Large intestine (tissue), 3 donors: ENCODE data around the gene TBKBP1. TPM values are rescaled to one million over a fixed set of nuclear protein-coding genes. Genes with fewer than 3 reads are reported as not detected.

ENCODE experiments used
- DNase-seq, 2 donors: peaks; one replicate each; pipeline versions ENCODE4 v3.0.0 to v3.0.0-alpha.2; 2013
- H3K27ac ChIP-seq: one replicate; pipeline ENCODE4 v1.5.1; 2013; ENCODE audit warnings: low read length
- H3K27me3 ChIP-seq: 2 replicates; pipeline ENCODE4 v1.6.1; 2013; ENCODE audit warnings: low read length; ENCODE audit not compliant: control insufficient read depth, insufficient read depth
- H3K36me3 ChIP-seq: 2 replicates; pipeline ENCODE4 v1.6.1; 2013; ENCODE audit warnings: low read length; ENCODE audit not compliant: control insufficient read depth, insufficient read depth
- H3K4me1 ChIP-seq: one replicate; pipeline ENCODE4 v1.6.1; 2013; ENCODE audit warnings: low read length; ENCODE audit not compliant: control insufficient read depth, insufficient read depth
- H3K4me3 ChIP-seq: one replicate; pipeline ENCODE4 v1.5.1; 2013; ENCODE audit warnings: low read length
- H3K9me3 ChIP-seq: one replicate; pipeline ENCODE4 v1.6.1; 2013; ENCODE audit warnings: mild to moderate bottlenecking, low read depth, low read length, moderate library complexity; ENCODE audit not compliant: control insufficient read depth
- WGBS: methylation state at CpG from one replicate; pipeline ENCODE4 v1.1.5; 2013; ENCODE audit warnings: low lambda C conversion rate; ENCODE audit not compliant: insufficient coverage; 5-methylcytosine and 5-hydroxymethylcytosine counted together
- polyA plus RNA-seq: library from polyadenylated mRNA; unstranded; fragments of 120-200 nt; gene quantifications from one replicate; pipeline ENCODE4 v1.2.1, GENCODE V29; 2013

The TBKBP1 gene
- polyA plus RNA-seq, 1 donor = 11.5 TPM

GRCh38 chr17:47716375-47716774 lies 22.4 kb downstream of the TBKBP1 start:
- Histone ChIP-seq H3K4me1 (peaks cover 3% of the 10 kb centered on the region), H3K27ac (no peak overlapping the region), H3K4me3 (no peak overlapping the region), H3K9me3 (peaks cover 4% of the 10 kb centered on the region), H3K27me3 (peaks cover 73% of the 10 kb centered on the region), H3K36me3 (no peaks in the 10 kb centered on the region)
- DNase-seq = no peak
- WGBS = no CpG with 5 or more reads among the region's 3 CpGs

- Histone ChIP-seq H3K27ac (no peak overlapping the region), H3K9me3 (peaks cover 4% of the 10 kb centered on the region), H3K4me3 (no peak overlapping the region), H3K4me1 (peaks cover 3% of the 10 kb centered on the region), H3K36me3 (no peaks in the 10 kb centered on the region), H3K27me3 (peaks cover 81% of the 10 kb centered on the region)
- no CpG with 5 or more reads among the region's 2 CpGs for WGBS
- DNase-seq = no peak
Measured at GRCh38 chr17:47717261-47717697, 23.3 kb downstream of the TBKBP1 start.

- Histone ChIP-seq H3K27ac (no peak overlapping the region), H3K36me3 (no peaks in the 10 kb centered on the region), H3K27me3 (peaks cover 80% of the 10 kb centered on the region), H3K4me3 (no peak overlapping the region), H3K9me3 (peaks cover 4% of the 10 kb centered on the region), H3K4me1 (peaks cover 3% of the 10 kb centered on the region)
- no peak for DNase-seq
- WGBS = 0% methylated on average over 1 of the region's 9 CpGs
Measured at GRCh38 chr17:47717979-47718621, 24.1 kb downstream of the TBKBP1 start.

GRCh38 chr17:47718634-47719405 lies 24.9 kb downstream of the TBKBP1 start:
- Histone ChIP-seq H3K4me1 (peaks cover 3% of the 10 kb centered on the region), H3K9me3 (peaks cover 4% of the 10 kb centered on the region), H3K27me3 (peaks cover 76% of the 10 kb centered on the region), H3K4me3 (no peak overlapping the region), H3K36me3 (no peaks in the 10 kb centered on the region), H3K27ac (no peak overlapping the region)
- WGBS = 40% methylated on average over 1 of the region's 8 CpGs
- no peak for DNase-seq

- Histone ChIP-seq H3K27ac (no peak overlapping the region), H3K27me3 (peaks cover 78% of the 10 kb centered on the region), H3K36me3 (no peaks in the 10 kb centered on the region), H3K4me3 (no peak overlapping the region), H3K9me3 (peaks cover 4% of the 10 kb centered on the region), H3K4me1 (peaks cover 3% of the 10 kb centered on the region)
- DNase-seq = no peak
- no CpG with 5 or more reads among the region's 9 CpGs for WGBS
Measured at GRCh38 chr17:47719411-47720152, 25.6 kb downstream of the TBKBP1 start.

GRCh38 chr17:47720196-47720595 lies 26.2 kb downstream of the TBKBP1 start:
- H3K36me3 ChIP-seq = no peaks in the 10 kb centered on the region
- H3K9me3 ChIP-seq = peaks cover 4% of the 10 kb centered on the region
- 14% methylated on average over 2 of the region's 11 CpGs for WGBS
- no peak overlapping the region for H3K27ac ChIP-seq
- peaks cover 80% of the 10 kb centered on the region for H3K27me3 ChIP-seq
- no peak overlapping the region for H3K4me3 ChIP-seq
- DNase-seq = no peak
- peaks cover 3% of the 10 kb centered on the region for H3K4me1 ChIP-seq

- no peak for DNase-seq
- H3K4me1 ChIP-seq = peaks cover 3% of the 10 kb centered on the region
- H3K27ac ChIP-seq = no peak overlapping the region
- no CpG with 5 or more reads among the region's 36 CpGs for WGBS
- H3K27me3 ChIP-seq = peaks cover 82% of the 10 kb centered on the region
- no peak overlapping the region for H3K4me3 ChIP-seq
- peaks cover 4% of the 10 kb centered on the region for H3K9me3 ChIP-seq
- no peaks in the 10 kb centered on the region for H3K36me3 ChIP-seq
Measured at GRCh38 chr17:47720754-47721533, 27.0 kb downstream of the TBKBP1 start.

- H3K27me3 ChIP-seq = peaks cover 84% of the 10 kb centered on the region
- WGBS = no CpG with 5 or more reads among the region's 8 CpGs
Measured at GRCh38 chr17:47721725-47722124, 27.8 kb downstream of the TBKBP1 start.

GRCh38 chr17:47724705-47725104 lies 30.7 kb downstream of the TBKBP1 start:
- H3K27ac ChIP-seq = no peak overlapping the region
- no peaks in the 10 kb centered on the region for H3K36me3 ChIP-seq
- peaks cover 4% of the 10 kb centered on the region for H3K9me3 ChIP-seq
- H3K4me1 ChIP-seq = peaks cover 3% of the 10 kb centered on the region
- no peak for DNase-seq
- no peak overlapping the region for H3K4me3 ChIP-seq
- WGBS = no CpG with 5 or more reads among the region's 2 CpGs
- peaks cover 74% of the 10 kb centered on the region for H3K27me3 ChIP-seq

More at GRCh38 chr17:47721725-47722124, 27.8 kb downstream of the TBKBP1 start:
- DNase-seq = no peak
- Histone ChIP-seq H3K36me3 (no peaks in the 10 kb centered on the region), H3K4me3 (no peak overlapping the region), H3K4me1 (peaks cover 3% of the 10 kb centered on the region), H3K27ac (no peak overlapping the region), H3K9me3 (peaks cover 4% of the 10 kb centered on the region)
